Measurements from ENCODE around the gene SLC1A4. TPM values are rescaled to one million over a fixed set of nuclear protein-coding genes. Genes with fewer than 3 reads are reported as not detected.

SLC1A4 gene
- total RNA-seq, 3 donors from 2014 or later, result 8.2 to 14.7 (median 8.4) TPM

DNA sequence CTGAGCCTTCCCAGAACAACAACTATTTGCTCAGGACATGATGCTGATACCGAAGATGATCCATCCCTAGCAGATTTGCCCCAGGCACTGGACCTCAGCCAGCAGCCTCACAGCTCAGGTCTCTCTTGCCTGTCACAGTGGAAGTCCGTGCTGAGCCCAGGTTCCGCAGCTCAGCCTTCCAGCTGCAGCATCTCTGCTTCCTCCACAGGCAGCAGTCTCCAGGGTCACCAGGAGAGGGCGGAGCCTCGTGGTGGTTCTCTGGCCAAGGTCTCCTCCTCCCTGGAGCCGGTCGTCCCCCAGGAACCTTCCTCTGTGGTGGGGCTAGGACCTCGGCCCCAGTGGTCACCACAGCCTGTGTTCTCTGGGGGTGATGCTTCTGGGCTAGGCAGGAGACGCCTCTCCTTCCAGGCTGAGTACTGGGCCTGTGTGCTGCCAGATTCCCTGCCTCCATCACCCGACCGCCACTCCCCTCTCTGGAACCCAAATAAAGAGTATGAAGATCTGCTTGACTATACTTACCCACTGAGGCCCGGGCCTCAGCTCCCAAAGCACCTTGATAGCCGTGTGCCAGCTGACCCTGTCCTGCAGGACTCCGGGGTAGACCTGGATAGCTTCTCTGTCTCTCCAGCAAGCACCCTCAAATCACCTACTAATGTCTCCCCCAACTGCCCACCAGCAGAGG lies 82.4 kb downstream of the SLC1A4 start:
- H3K4me3 ChIP-seq, result no peak overlapping the region
- intact Hi-C loops (cut with DNase I, micrococcal nuclease), result loop anchor here in 1 of 2 donors (10.0 kb wide), 1 partner anchor 113 kb away; no protein-coding TSS in a partner anchor
- TF ChIP-seq, protein P1, sequence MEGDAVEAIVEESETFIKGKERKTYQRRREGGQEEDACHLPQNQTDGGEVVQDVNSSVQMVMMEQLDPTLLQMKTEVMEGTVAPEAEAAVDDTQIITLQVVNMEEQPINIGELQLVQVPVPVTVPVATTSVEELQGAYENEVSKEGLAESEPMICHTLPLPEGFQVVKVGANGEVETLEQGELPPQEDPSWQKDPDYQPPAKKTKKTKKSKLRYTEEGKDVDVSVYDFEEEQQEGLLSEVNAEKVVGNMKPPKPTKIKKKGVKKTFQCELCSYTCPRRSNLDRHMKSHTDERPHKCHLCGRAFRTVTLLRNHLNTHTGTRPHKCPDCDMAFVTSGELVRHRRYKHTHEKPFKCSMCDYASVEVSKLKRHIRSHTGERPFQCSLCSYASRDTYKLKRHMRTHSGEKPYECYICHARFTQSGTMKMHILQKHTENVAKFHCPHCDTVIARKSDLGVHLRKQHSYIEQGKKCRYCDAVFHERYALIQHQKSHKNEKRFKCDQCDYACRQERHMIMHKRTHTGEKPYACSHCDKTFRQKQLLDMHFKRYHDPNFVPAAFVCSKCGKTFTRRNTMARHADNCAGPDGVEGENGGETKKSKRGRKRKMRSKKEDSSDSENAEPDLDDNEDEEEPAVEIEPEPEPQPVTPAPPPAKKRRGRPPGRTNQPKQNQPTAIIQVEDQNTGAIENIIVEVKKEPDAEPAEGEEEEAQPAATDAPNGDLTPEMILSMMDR (IDR thresholded peaks at IDR 0.05), result no peak
- DNase-seq (no peak), ATAC-seq (no peak)
- H3K9me3 ChIP-seq, result no peaks in the 10 kb centered on the region
- no peaks in the 10 kb centered on the region for H3K36me3 ChIP-seq (ENCODE audit: low read depth)
- peaks cover 20% of the 10 kb centered on the region for H3K4me1 ChIP-seq (ENCODE audit: low read depth)

DNA sequence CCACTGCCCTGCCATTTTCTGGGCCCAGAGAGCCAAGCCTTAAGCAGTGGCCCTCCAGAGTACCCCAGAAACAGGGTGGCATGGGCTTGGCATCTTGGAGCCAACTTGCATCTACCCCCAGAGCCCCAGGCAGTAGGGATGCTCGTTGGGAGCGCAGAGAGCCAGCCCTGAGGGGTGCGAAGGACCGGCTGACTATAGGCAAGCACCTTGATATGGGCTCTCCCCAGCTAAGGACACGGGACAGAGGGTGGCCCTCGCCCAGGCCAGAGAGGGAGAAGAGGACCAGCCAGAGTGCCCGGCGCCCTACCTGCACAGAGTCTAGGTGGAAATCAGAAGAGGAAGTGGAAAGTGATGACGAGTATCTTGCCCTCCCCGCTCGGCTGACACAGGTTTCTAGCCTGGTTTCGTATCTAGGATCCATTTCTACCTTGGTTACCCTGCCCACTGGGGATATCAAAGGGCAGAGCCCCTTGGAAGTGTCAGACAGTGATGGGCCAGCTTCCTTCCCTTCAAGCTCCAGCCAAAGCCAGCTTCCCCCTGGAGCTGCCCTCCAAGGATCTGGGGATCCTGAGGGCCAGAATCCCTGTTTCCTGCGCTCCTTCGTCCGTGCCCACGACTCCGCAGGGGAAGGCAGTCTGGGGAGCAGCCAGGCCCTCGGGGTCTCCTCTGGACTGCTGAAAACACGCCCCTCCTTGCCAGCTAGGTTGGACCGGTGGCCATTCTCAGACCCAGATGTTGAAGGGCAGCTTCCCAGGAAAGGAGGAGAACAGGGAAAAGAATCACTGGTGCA lies 83.2 kb downstream of the SLC1A4 start:
- intact Hi-C loops (cut with DNase I, micrococcal nuclease), result loop anchor here in 1 of 2 donors (10.0 kb wide), 1 partner anchor 112 kb away; no protein-coding TSS in a partner anchor
- H3K4me3 ChIP-seq, result no peak overlapping the region
- H3K9me3 ChIP-seq, result no peaks in the 10 kb centered on the region
- DNase-seq, result no peak
- TF ChIP-seq, protein P1 (IDR thresholded peaks at IDR 0.05), result no peak
- H3K4me1 ChIP-seq (ENCODE audit: low read depth), result peaks cover 26% of the 10 kb centered on the region
- no peak for ATAC-seq
- no peaks in the 10 kb centered on the region for H3K36me3 ChIP-seq (ENCODE audit: low read depth)

Other genes with a start within 250 kb of the SLC1A4 start
- 10 to 100 TPM in 2 of 3 donors, 1 to 10 TPM in 1; 8.9 to 30.9 (median 13.2) TPM for gene CEP68, start 67.0 kb downstream of the SLC1A4 start, total RNA-seq
- gene RAB1A, start 140.7 kb downstream of the SLC1A4 start, total RNA-seq, result 100 to 1,000 TPM; 144 to 165 (median 151) TPM
- 100 to 1,000 TPM; 235 to 273 (median 268) TPM for gene ACTR2, start 238.4 kb downstream of the SLC1A4 start, total RNA-seq

Data from mucosa of descending colon (tissue), 3 donors.